ENCODE data around the gene TPO. TPM values are rescaled to one million over a fixed set of nuclear protein-coding genes. Genes with fewer than 3 reads are reported as not detected.

Gene TPO
- total and polyA plus RNA-seq, 8 donors, result 0.19 to 8.2 (median 0.49) TPM; not detected in 1

- H3K4me1 ChIP-seq, result no peaks in the 10 kb centered on the region
- H3K4me3 ChIP-seq, result no peak overlapping the region
- no peaks in the 10 kb centered on the region for H3K27me3 ChIP-seq
- FAIRE-seq, result no peak
- H3K9me3 ChIP-seq, result no peaks in the 10 kb centered on the region
- H3K27ac ChIP-seq, result no peak overlapping the region
- ATAC-seq, result no peak
- no peak for TF ChIP-seq CTCF (IDR thresholded peaks at IDR 0.05)
- no peaks in the 10 kb centered on the region for H3K36me3 ChIP-seq
- DNase-seq, result no peak
- WGBS, 2 donors, result 81 to 85% methylated on average over 6 of the region's 6 CpGs
- intact Hi-C loops (cut with DNase I), result no loop called here
Measured at GRCh38 chr2:1479346-1479745, 66.1 kb downstream of the TPO start.

- DNase-seq (peak in 1 of 6 donors; percentile 27), FAIRE-seq (no peak), ATAC-seq (peak in 2 of 4 donors; percentile 26 to 34)
- H3K4me1 ChIP-seq, result no peaks in the 10 kb centered on the region
- no peak overlapping the region for H3K4me3 ChIP-seq
- TF ChIP-seq CTCF (IDR thresholded peaks at IDR 0.05), result no peak
- H3K27me3 ChIP-seq, result no peaks in the 10 kb centered on the region
- intact Hi-C loops (cut with DNase I), result no loop called here
- H3K27ac ChIP-seq, result no peak overlapping the region
- H3K9me3 ChIP-seq, result no peaks in the 10 kb centered on the region
- no peaks in the 10 kb centered on the region for H3K36me3 ChIP-seq
- 68 to 79% methylated on average over 13 of the region's 13 CpGs for WGBS, 2 donors
Measured at GRCh38 chr2:1480671-1481076, 67.4 kb downstream of the TPO start.

GRCh38 chr2:1481406-1482252 lies 68.4 kb downstream of the TPO start:
- intact Hi-C loops (cut with DNase I), result no loop called here
- no peaks in the 10 kb centered on the region for H3K4me1 ChIP-seq
- WGBS, 2 donors, result 77 to 84% methylated on average over 20 of the region's 20 CpGs
- H3K4me3 ChIP-seq, result no peak overlapping the region
- ATAC-seq, result no peak
- H3K27ac ChIP-seq, result no peak overlapping the region
- no peaks in the 10 kb centered on the region for H3K27me3 ChIP-seq
- H3K9me3 ChIP-seq, result no peaks in the 10 kb centered on the region
- TF ChIP-seq CTCF (IDR thresholded peaks at IDR 0.05), result no peak
- no peak for DNase-seq
- FAIRE-seq, result no peak
- no peaks in the 10 kb centered on the region for H3K36me3 ChIP-seq

GRCh38 chr2:1482253-1482675 lies 69.0 kb downstream of the TPO start:
- WGBS, 2 donors, result 85 to 90% methylated on average over 9 of the region's 9 CpGs
- Histone ChIP-seq H3K36me3 (no peaks in the 10 kb centered on the region), H3K4me3 (no peak overlapping the region), H3K27me3 (no peaks in the 10 kb centered on the region), H3K9me3 (no peaks in the 10 kb centered on the region), H3K4me1 (no peaks in the 10 kb centered on the region), H3K27ac (no peak overlapping the region)
- no peak for TF ChIP-seq CTCF (IDR thresholded peaks at IDR 0.05)
- FAIRE-seq (no peak), ATAC-seq (no peak), DNase-seq (no peak)
- intact Hi-C loops (cut with DNase I), result no loop called here

GRCh38 chr2:1482981-1483380 lies 69.7 kb downstream of the TPO start:
- H3K36me3 ChIP-seq, result no peaks in the 10 kb centered on the region
- WGBS, 2 donors, result 81 to 86% methylated on average over 4 of the region's 4 CpGs

More at GRCh38 chr2:1482981-1483380, 69.7 kb downstream of the TPO start:
- no peaks in the 10 kb centered on the region for H3K9me3 ChIP-seq
- H3K27ac ChIP-seq, result no peak overlapping the region
- no peak overlapping the region for H3K4me3 ChIP-seq
- FAIRE-seq (no peak), DNase-seq (no peak), ATAC-seq (no peak)
- no peaks in the 10 kb centered on the region for H3K27me3 ChIP-seq
- intact Hi-C loops (cut with DNase I), result no loop called here
- no peak for TF ChIP-seq CTCF (IDR thresholded peaks at IDR 0.05)
- H3K4me1 ChIP-seq, result no peaks in the 10 kb centered on the region

All from pancreas (tissue), 10 donors.